Effector memory CD4-positive, alpha-beta T cell (primary cell): ENCODE data around the gene TSHZ3.

Source experiments
- DNase-seq, 3 donors: peaks; one replicate each; pipeline ENCODE4 v3.0.0-alpha.2; 2020
- H3K27ac ChIP-seq: 2 replicates; pipeline ENCODE4 v1.7.0; 2013; ENCODE audit warnings: mild to moderate bottlenecking, low read length, moderate library complexity; ENCODE audit not compliant: insufficient read depth, poor library complexity, severe bottlenecking
- H3K27me3 ChIP-seq: replicated peaks from 2 replicates; pipeline ENCODE4 v1.7.0; 2013; ENCODE audit warnings: mild to moderate bottlenecking, low read length; ENCODE audit not compliant: insufficient read depth, control insufficient read depth, poor library complexity, severe bottlenecking
- H3K36me3 ChIP-seq: 2 replicates; pipeline ENCODE4 v1.7.0; 2013; ENCODE audit warnings: mild to moderate bottlenecking, low read length, moderate library complexity; ENCODE audit not compliant: control insufficient read depth, insufficient read depth
- H3K4me1 ChIP-seq: 2 replicates; pipeline ENCODE4 v1.7.0; 2013; ENCODE audit warnings: low read length, mild to moderate bottlenecking; ENCODE audit not compliant: control insufficient read depth, insufficient read depth, poor library complexity, severe bottlenecking
- H3K4me3 ChIP-seq: 2 replicates; pipeline ENCODE4 v1.7.0; 2013; ENCODE audit warnings: low read length, low read depth, mild to moderate bottlenecking; ENCODE audit not compliant: insufficient read depth, poor library complexity, severe bottlenecking
- H3K9me3 ChIP-seq: 2 replicates; pipeline ENCODE4 v1.7.0; 2013; ENCODE audit warnings: mild to moderate bottlenecking, low read length, moderate library complexity; ENCODE audit not compliant: control insufficient read depth

The TSHZ3 gene

GRCh38 chr19:31329819-31330218, 19.4 kb downstream of the TSHZ3 start:
- no peaks in the 10 kb centered on the region for H3K36me3 ChIP-seq
- H3K27ac ChIP-seq: no peak overlapping the region
- H3K9me3 ChIP-seq: no peaks in the 10 kb centered on the region
- H3K4me1 ChIP-seq: no peaks in the 10 kb centered on the region
- no peak overlapping the region for H3K4me3 ChIP-seq
- DNase-seq: no peak
- no peaks in the 10 kb centered on the region for H3K27me3 ChIP-seq

GRCh38 chr19:31328238-31328637, 21.0 kb downstream of the TSHZ3 start:
- DNase-seq: no peak
- Histone ChIP-seq H3K36me3 (no peaks in the 10 kb centered on the region), H3K27ac (no peak overlapping the region), H3K9me3 (no peaks in the 10 kb centered on the region), H3K4me1 (no peaks in the 10 kb centered on the region), H3K27me3 (no peaks in the 10 kb centered on the region), H3K4me3 (no peak overlapping the region)

GRCh38 chr19:31326329-31327028, 22.8 kb downstream of the TSHZ3 start:
- Histone ChIP-seq H3K4me3 (no peak overlapping the region), H3K4me1 (no peaks in the 10 kb centered on the region)
- no peak for DNase-seq

GRCh38 chr19:31325342-31325741, 23.9 kb downstream of the TSHZ3 start:
- DNase-seq: no peak
- no peaks in the 10 kb centered on the region for H3K27me3 ChIP-seq
- H3K9me3 ChIP-seq: no peaks in the 10 kb centered on the region
- no peak overlapping the region for H3K4me3 ChIP-seq
- no peaks in the 10 kb centered on the region for H3K36me3 ChIP-seq
- no peaks in the 10 kb centered on the region for H3K4me1 ChIP-seq
- no peak overlapping the region for H3K27ac ChIP-seq

More at GRCh38 chr19:31326329-31327028, 22.8 kb downstream of the TSHZ3 start:
- Histone ChIP-seq H3K36me3 (no peaks in the 10 kb centered on the region), H3K27ac (no peak overlapping the region), H3K27me3 (no peaks in the 10 kb centered on the region), H3K9me3 (no peaks in the 10 kb centered on the region)

- no peaks in the 10 kb centered on the region for H3K36me3 ChIP-seq
- no peaks in the 10 kb centered on the region for H3K27me3 ChIP-seq
- DNase-seq: no peak
- H3K27ac ChIP-seq: no peak overlapping the region
- no peaks in the 10 kb centered on the region for H3K9me3 ChIP-seq
- no peak overlapping the region for H3K4me3 ChIP-seq
- no peaks in the 10 kb centered on the region for H3K4me1 ChIP-seq
These were observed 29.8 kb downstream of the TSHZ3 start for GRCh38 chr19:31319465-31319864.

GRCh38 chr19:31318790-31319425, 30.3 kb downstream of the TSHZ3 start:
- H3K36me3 ChIP-seq: no peaks in the 10 kb centered on the region
- H3K4me1 ChIP-seq: no peaks in the 10 kb centered on the region
- H3K27ac ChIP-seq: no peak overlapping the region
- no peak for DNase-seq
- no peaks in the 10 kb centered on the region for H3K27me3 ChIP-seq
- H3K9me3 ChIP-seq: no peaks in the 10 kb centered on the region
- H3K4me3 ChIP-seq: no peak overlapping the region

- Histone ChIP-seq H3K4me3 (no peak overlapping the region), H3K4me1 (no peaks in the 10 kb centered on the region), H3K9me3 (no peaks in the 10 kb centered on the region), H3K27me3 (no peaks in the 10 kb centered on the region), H3K36me3 (no peaks in the 10 kb centered on the region), H3K27ac (no peak overlapping the region)
- DNase-seq: no peak
These were observed 31.7 kb downstream of the TSHZ3 start for GRCh38 chr19:31317570-31317969.

- Histone ChIP-seq H3K4me1 (no peaks in the 10 kb centered on the region), H3K9me3 (no peaks in the 10 kb centered on the region), H3K27me3 (no peaks in the 10 kb centered on the region), H3K36me3 (no peaks in the 10 kb centered on the region), H3K27ac (no peak overlapping the region), H3K4me3 (no peak overlapping the region)
- DNase-seq: no peak
These were observed 32.1 kb downstream of the TSHZ3 start for GRCh38 chr19:31317093-31317492.

GRCh38 chr19:31316201-31316951, 32.9 kb downstream of the TSHZ3 start:
- no peak for DNase-seq
- Histone ChIP-seq H3K4me3 (no peak overlapping the region), H3K27me3 (no peaks in the 10 kb centered on the region), H3K9me3 (no peaks in the 10 kb centered on the region), H3K36me3 (no peaks in the 10 kb centered on the region), H3K27ac (no peak overlapping the region), H3K4me1 (no peaks in the 10 kb centered on the region)

GRCh38 chr19:31315652-31316051, 33.6 kb downstream of the TSHZ3 start:
- Histone ChIP-seq H3K4me1 (no peaks in the 10 kb centered on the region), H3K4me3 (no peak overlapping the region)

More at GRCh38 chr19:31315652-31316051, 33.6 kb downstream of the TSHZ3 start:
- no peak overlapping the region for H3K27ac ChIP-seq
- no peak for DNase-seq
- H3K9me3 ChIP-seq: no peaks in the 10 kb centered on the region
- no peaks in the 10 kb centered on the region for H3K36me3 ChIP-seq
- no peaks in the 10 kb centered on the region for H3K27me3 ChIP-seq
